Endometrium (tissue), 2 donors: Measurements from ENCODE around the gene FBXL4.
A peak's percentile ranks its signal among the peaks of the same experiment; 100 is the strongest.

Source experiments
- FAIRE-seq: peaks from 2 replicates; lab custom pipeline; 2012; peaks lifted over from hg19 to GRCh38; lab: Jason Lieb, UNC
- donor health status: control.
- donor health status: control.

The FBXL4 gene

DNA sequence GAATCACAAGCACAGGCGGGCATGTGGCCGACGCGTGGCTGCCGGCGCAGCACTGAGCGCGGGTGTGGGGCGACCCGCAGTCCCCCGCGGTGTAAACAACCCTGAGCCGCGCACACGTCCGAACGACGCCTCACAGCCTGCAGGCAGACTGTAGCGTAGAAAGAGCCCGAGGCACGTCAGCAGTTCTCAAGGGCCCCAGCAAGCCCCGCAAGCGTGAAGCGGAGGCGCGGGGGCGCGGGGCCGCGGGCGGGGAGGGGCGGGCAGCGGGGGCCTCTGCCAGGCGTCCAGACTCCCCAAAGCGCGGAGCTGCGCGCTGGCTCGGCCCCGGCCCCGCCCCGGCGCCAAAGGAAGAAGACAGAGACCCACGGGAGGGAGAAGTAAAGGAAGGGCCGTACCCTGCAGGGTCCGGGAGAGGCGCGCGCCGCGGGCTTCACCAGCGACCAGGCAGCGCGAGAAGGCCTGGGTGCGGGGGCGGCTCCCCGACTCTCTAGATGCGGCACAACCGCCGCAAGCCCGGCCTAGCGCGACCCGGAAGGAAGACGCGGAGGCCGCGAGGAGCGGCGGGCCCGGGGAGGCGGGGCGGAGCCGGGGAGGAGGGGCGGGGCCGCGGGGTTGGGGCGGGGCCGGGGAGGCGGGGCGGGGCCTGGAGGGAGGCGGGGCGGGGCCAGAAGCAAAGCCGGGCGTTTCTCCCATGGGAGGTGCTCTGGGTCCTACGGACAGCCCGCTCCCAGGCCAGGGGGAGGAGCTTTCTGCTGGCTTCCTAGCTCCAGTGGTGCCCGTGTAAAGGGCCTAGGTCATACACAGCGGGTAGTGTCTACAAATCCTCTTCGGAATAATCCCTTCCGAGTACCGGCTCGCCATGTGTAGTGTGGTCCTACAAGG is at the start of gene FBXL4:
Gene FBXL4 (minus strand): TSS at position 536 of the 882 bp plus-strand sequence. CDS start 20,958 bp downstream, outside the sequence.
- no peak for FAIRE-seq

DNA sequence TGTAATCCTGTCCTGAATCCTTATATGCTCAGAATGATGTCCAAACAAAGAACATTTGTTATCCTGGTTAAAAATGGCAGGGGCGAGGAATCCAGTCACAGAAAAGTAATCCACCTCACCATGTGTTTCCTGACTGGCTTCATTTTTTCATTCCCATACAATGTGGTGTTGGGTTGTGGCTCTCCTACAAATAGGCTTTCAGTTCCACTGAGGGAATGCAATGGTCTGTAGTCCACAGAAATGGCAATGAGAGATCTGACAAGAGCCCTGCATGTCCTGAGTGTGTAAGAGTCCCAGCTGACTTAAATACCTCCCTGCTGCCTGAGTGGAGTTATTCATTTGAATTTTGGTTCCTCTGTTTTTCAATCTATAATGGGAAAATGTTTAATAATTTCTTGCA is 47.4 kb upstream of the FBXL4 start:
- FAIRE-seq = no peak

DNA sequence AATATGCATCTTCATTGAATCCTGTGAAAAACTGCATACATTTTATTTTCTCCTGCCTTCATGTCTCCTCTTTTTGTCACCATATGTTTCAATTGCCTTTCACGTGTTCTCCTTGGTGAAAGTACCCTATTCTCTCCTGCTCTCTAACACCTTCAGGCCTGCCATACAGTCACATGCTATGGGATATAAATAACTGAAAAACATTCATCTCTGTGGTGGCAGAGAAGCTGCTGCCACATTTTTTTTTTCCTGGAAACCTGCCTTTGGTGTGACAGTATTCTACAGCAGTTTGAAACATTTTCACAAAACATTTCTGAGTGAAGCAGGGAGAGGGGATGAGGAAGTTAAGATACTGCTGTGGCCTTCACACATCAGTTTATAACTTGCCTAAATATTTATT is 44.8 kb upstream of the FBXL4 start:
- no peak for FAIRE-seq

DNA sequence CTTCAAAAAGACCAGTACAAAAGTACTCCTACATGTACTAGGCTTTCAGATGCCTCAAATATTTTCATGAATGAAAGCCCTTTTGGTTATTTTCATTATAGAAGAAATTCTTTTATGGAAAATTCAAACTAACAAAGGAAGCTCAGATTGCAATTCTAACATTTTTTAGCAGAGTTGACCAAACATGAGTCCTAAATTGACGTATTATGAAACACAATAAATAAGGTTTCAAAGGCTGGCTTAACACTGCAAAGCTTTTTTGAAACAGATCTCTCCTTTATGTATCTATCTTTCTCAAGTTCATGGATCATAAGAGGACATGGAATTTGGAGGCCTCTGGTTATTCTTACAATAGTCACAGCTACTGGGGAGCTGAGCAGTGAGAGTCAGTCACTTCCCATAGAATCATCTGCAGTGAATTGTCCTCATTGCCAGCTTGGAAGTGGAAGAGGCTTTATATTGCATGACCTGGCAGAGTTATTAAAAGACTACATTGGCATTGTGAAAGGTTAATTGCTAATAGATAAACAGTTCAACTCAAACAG is 38.4 kb upstream of the FBXL4 start:
- no peak for FAIRE-seq

- FAIRE-seq = no peak
Measured at GRCh38 chr6:98985391-98985790, 37.6 kb upstream of the FBXL4 start.

DNA sequence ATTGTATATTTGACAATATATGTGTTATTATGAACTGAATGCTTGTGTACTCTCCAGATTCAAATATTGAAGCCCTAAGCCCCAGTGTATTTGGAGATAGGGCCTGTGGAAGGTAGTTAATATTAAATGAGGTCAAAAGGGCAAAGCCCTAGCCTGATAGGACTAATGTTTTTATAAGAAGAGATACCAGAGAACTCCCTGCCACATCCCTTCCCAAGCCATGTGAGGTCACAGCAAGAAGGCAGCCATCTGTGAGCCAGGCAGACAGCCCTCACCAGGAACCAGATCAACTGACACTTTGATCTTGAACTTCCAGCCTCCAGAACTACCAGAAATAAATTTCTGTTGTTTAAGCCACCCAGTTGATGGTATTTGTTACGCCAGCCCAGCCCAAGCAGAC is 36.4 kb upstream of the FBXL4 start:
- no peak for FAIRE-seq

GRCh38 chr6:98981473-98981872 is 33.7 kb upstream of the FBXL4 start:
- FAIRE-seq = no peak

- no peak for FAIRE-seq
Measured at GRCh38 chr6:98980819-98981218, 33.1 kb upstream of the FBXL4 start.

DNA sequence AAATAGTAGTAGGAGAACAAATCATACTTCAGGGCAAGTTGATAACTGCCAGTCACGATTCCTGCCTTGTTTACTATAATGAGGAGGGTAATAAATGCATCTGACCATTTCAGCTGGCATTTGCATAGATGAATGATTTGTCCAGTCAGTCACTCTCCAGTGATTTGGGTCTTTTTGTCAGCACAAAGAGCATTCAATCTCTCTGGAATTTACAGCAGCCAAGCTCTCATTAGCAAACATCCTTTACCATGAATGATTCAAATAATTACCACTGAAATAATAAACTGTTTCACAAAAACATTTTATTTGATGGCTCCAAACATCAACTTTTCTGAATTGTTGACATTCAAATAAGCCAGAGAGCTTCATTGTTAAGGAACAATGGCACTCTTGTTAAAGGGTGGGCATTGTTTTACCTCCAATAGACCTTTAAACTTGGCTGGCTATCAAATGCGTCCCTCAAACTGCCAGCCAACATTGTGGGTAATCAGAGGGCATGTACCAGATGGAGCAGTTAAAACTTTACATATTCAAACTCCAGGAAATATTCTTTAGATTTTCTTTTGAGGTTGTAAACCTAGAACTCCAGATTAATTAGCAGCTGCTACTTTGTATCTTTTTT is 30.0 kb upstream of the FBXL4 start:
- FAIRE-seq = peak; percentile 12

DNA sequence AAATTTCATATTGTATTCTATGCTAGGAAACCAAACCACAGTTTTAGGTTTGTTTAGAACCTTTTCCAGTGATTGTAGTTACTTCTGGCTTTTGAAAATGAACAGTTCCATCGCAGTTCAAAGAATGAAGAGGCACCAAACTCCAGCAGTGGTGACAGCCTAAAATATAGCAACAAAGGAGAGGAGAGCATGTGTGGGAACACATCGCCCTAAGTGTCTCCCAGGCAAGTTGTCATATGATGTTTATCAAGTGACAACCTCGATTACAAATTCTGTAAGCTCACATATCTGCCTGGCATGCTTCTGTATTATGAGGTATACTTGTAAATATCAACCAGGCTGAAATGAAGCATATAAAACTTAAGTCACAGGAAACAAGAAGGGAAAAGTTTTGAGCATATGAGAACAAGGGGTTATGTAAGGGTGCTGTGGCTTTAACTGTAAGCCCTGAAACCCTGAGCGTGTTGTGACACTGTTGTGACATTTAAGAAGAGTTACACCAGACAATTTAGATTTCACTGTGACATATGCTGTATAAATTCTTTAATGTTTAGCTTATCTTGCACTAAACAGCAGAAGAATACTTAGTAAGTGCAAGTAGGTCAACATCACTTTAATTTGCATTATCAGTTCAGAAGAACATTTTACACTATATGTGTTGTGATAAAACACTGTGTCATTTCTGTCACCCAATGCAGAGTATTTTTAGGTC is 29.1 kb upstream of the FBXL4 start:
- FAIRE-seq = no peak

- no peak for FAIRE-seq
Measured at GRCh38 chr6:98975421-98975820, 27.7 kb upstream of the FBXL4 start.

- no peak for FAIRE-seq
Measured at GRCh38 chr6:98974309-98974708, 26.6 kb upstream of the FBXL4 start.

DNA sequence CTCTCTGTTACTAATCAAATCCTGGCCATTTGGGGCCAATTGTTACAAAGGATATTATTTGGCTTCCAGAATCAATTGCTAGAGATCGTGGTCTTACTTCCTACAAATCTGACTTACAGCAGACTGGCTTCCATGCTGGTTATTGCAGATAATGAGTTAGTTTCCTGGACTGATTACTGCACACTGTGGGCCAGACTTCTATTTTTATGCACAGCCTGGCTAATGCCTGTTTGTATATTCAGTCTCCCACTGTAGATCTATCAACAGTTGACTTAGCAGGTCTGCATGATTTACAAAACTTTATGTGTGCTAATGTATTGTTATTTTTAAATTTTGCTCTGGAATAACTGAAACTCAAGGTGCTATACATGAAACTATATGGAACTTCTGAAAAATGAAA is 25.8 kb upstream of the FBXL4 start:
- no peak for FAIRE-seq

DNA sequence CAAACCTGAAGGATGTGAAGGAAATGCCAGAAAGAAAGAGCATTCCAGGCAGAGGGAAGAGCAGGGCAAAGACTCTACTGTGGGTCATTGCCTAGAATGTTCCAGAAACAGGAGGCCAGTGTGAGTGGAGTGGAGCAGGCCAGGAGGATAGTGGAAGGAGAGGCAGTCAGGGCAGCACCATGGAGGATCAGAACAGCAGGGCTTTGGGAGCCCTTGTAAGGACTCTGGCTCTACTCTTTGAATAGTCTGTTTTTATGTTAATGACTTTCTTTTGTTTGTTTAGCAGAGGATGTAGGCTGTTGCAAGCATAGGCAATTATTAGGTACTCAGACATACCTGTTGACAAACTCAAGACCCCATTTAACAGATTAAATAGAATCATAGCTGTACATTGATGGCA is 23.6 kb upstream of the FBXL4 start:
- FAIRE-seq = no peak

DNA sequence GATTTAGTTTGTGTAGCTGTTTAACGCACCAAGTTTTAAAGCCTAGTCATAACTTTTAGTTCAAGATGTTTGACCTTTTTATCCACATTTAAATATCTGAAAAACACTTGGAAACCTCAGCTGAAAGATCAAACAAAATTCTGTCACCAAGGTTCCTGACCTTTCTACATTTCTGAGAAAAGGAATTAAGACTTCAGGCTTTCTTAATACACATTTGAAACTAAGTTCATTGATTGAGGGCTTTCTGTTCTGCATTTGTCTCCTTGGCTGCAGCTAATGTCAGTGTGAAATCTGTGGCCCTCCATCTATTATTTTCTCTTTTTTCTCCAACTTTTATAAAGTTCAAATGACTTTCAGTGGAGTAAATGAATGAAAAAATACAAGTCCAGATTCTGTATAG is 22.7 kb upstream of the FBXL4 start:
- no peak for FAIRE-seq

- no peak for FAIRE-seq
Measured at GRCh38 chr6:98967616-98968015, 19.9 kb upstream of the FBXL4 start.

- FAIRE-seq = no peak
Measured at GRCh38 chr6:98959631-98960030, 11.9 kb upstream of the FBXL4 start.

DNA sequence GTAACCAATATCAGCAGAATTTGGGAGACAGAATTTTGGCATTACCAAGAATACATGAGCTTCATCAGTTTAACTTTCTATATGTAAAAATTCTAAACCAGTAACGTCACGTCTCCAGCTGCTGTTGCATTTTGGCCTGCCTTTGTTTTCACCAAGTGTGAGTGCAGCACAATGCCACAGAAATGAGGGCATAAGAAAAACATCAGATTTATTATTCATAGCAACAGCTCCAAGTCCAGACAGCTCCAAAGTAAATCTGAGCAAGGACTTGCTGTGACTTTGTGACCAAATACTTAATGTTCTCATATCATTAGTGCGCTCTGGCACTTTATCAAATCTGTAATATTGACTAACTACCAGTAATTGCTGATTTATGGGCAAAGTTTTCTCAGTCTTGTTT is 11.0 kb upstream of the FBXL4 start:
- no peak for FAIRE-seq

DNA sequence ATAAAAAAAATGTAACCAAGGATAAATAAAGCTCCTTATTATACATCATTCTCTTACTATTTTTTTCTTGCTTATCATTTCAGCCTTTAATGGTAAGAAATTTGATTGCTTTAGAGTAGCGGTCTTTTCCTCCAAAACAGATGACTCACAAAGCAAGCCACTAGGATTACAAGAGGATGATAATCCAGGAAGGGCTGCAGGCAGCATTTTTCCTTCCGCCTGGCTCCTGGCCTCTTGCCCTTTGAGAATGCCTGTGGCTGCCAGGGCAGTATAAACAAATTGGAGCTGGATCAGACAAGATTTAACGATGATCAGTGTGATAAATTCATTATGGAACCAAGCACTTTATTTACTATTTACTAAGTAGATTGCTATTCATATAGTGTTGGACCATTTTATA is 9.7 kb upstream of the FBXL4 start:
- no peak for FAIRE-seq

DNA sequence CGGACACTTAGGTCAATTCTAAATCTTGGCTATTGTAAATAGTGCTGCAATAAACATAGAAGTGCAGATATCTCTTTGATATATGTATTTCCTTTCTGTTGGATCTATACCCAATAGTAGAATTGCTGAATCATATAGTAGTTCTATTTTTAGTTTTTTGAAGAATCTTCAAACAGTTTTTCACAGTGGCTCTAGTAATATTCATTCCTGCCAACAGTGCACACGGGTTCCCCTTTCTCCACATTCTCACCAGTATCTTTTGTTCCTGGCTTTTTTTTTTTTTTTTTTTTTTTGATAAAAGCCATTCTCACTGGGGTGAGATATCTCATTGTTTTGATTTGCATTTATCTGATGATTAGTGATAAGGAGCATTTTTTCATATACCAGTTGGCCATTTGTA is 1.8 kb upstream of the FBXL4 start:
- FAIRE-seq = no peak

GRCh38 chr6:98946879-98947410 is 801 bp downstream of the FBXL4 start:
- FAIRE-seq = no peak

DNA sequence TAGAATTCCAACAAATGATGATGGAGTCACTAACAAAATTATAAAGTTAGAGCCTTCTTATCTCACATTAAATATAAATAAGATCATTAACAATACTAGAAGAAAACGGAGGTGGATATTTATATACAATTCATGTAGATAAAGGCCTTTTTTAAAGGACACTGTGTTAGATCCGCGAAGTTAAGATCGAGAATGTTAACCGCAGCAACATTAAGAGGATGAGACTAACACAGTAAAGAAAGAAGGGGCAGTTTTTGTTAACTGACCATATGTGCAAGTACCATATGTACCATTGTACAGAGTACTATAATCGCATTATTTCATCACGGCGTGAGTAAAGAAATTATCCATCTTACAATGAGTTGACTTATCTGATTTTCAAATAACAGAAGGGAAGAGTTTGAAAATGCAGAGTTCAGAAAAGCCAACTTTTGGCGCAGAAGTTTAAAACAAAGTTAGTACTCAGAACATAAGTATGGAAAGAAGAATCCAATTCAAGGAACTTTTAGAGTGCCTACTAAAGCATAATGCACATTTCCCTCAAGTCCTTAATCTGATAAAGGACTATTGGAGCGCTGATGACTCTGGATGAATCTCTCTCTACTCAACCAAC is 1.4 kb downstream of the FBXL4 start:
- no peak for FAIRE-seq
